Naive thymus-derived CD8-positive, alpha-beta T cell (primary cell): ENCODE data around the gene IPCEF1. TPM values are rescaled to one million over a fixed set of nuclear protein-coding genes. Genes with fewer than 3 reads are reported as not detected.
A peak's percentile ranks its signal among the peaks of the same experiment; 100 is the strongest.

Experiments
- ATAC-seq, 2 donors: fragments of 150-1000 bp; cut with Tn5 transposase in 1 of 2; sonication (Bioruptor Pico), chemical (Tn5 transposase) in 1 of 2; 1 replicate in 1 of 2; 2 replicates in 1 of 2; pipeline ENCODE4 v1.10.0; 2021; ENCODE audit warnings: mild to moderate bottlenecking in 2 of 2, moderate library complexity in 2 of 2
- POLR2A ChIA-PET: fragments of 350-600 bp; sonication (Branson Sonifier 250); formaldehyde crosslinking; loops from one replicate; lab custom pipeline; 2021; ENCODE audit warnings: antibody characterized with exemption; lab: Charles Lee
- DNase-seq, 10 donors: peaks; one replicate each; pipeline versions ENCODE4 v3.0.0 to v3.0.0-alpha.2; 2020 to 2022
- H3K27ac Mint-ChIP-seq, 10 donors: one replicate each; pipeline ENCODE4 v1.8.0; 2020 to 2022; ENCODE audit warnings: mild to moderate bottlenecking in 10 of 10, mixed read lengths in 10 of 10, moderate library complexity in 4 of 10, inconsistent platforms in 1 of 10
- H3K27me3 Mint-ChIP-seq, 5 donors: one replicate each; pipeline ENCODE4 v1.8.0; 2021 to 2022; ENCODE audit warnings: mixed read lengths in 5 of 5
- H3K36me3 Mint-ChIP-seq, 3 donors: one replicate each; pipeline ENCODE4 v1.8.0; 2020 to 2022; ENCODE audit warnings: mixed read lengths in 3 of 3, mild to moderate bottlenecking in 2 of 3, inconsistent platforms in 1 of 3
- H3K4me1 Mint-ChIP-seq, 4 donors: one replicate each; pipeline ENCODE4 v1.8.0; 2021 to 2022; ENCODE audit warnings: mixed read lengths in 4 of 4
- H3K4me3 Mint-ChIP-seq, 10 donors: one replicate each; pipeline ENCODE4 v1.8.0; 2020 to 2022; ENCODE audit warnings: mild to moderate bottlenecking in 10 of 10, mixed read lengths in 10 of 10, moderate library complexity in 6 of 10, inconsistent platforms in 1 of 10
- H3K9me3 Mint-ChIP-seq, 9 donors: one replicate each; pipeline ENCODE4 v1.8.0; 2020 to 2022; ENCODE audit warnings: mixed read lengths in 9 of 9, mild to moderate bottlenecking in 3 of 9, inconsistent platforms in 1 of 9, moderate library complexity in 1 of 9
- polyA plus RNA-seq, 3 donors: library from polyadenylated mRNA; unstranded; fragments of 300-500 nt; fragmentation: Illumina TruSeq; gene quantifications; one replicate each; pipeline ENCODE4 v1.2.3, GENCODE V29; 2021
- total RNA-seq, 8 experiments: library from RNA in 2 of 8; stranded (reverse) in 2 of 8; gene quantifications; one replicate each; pipeline ENCODE4 v1.2.3 and lab custom pipeline; 2021 to 2026

The IPCEF1 gene
- total and polyA plus RNA-seq, 5 experiments from 2014 or later = 80.9 to 102 (median 91.7) TPM

- H3K4me1 Mint-ChIP-seq = no peaks in the 10 kb centered on the region
- no peak overlapping the region for H3K4me3 Mint-ChIP-seq
- DNase-seq = no peak
- peak overlapping the region in 2 of 10 donors; percentile 9 to 61 for H3K27ac Mint-ChIP-seq
- H3K9me3 Mint-ChIP-seq = peaks cover 0 to 26% (median 4%) of the 10 kb centered on the region in 9 donors
- peaks cover 4 to 11% (median 11%) of the 10 kb centered on the region in 5 donors for H3K27me3 Mint-ChIP-seq
- POLR2A ChIA-PET = no interaction called here
- ATAC-seq = no peak
- H3K36me3 Mint-ChIP-seq = peaks cover 0 to 7% (median 2%) of the 10 kb centered on the region in 3 donors
Measured at GRCh38 chr6:154386848-154387717, 30.5 kb upstream of the IPCEF1 start.

GRCh38 chr6:154384191-154384590 is 27.6 kb upstream of the IPCEF1 start:
- no peak overlapping the region for H3K27ac Mint-ChIP-seq
- H3K9me3 Mint-ChIP-seq = peaks cover 0 to 16% (median 0%) of the 10 kb centered on the region in 9 donors
- POLR2A ChIA-PET = no interaction called here

GRCh38 chr6:154383273-154383672 is 26.7 kb upstream of the IPCEF1 start:
- no peak for DNase-seq
- peaks cover 0 to 7% (median 0%) of the 10 kb centered on the region in 3 donors for H3K36me3 Mint-ChIP-seq
- H3K27me3 Mint-ChIP-seq = peaks cover 0 to 10% (median 4%) of the 10 kb centered on the region in 5 donors
- H3K4me1 Mint-ChIP-seq = no peaks in the 10 kb centered on the region
- H3K4me3 Mint-ChIP-seq = no peak overlapping the region
- POLR2A ChIA-PET = no interaction called here
- no peak overlapping the region for H3K27ac Mint-ChIP-seq
- peaks cover 0 to 9% (median 0%) of the 10 kb centered on the region in 9 donors for H3K9me3 Mint-ChIP-seq
- ATAC-seq = no peak

More at GRCh38 chr6:154384191-154384590, 27.6 kb upstream of the IPCEF1 start:
- Mint-ChIP-seq H3K36me3 (peaks cover 0 to 7% (median 2%) of the 10 kb centered on the region in 3 donors), H3K4me1 (no peaks in the 10 kb centered on the region), H3K4me3 (no peak overlapping the region), H3K27me3 (peaks cover 4 to 10% (median 4%) of the 10 kb centered on the region in 5 donors)
- no peak for ATAC-seq
- DNase-seq = no peak

GRCh38 chr6:154382740-154383139 is 26.1 kb upstream of the IPCEF1 start:
- H3K4me3 Mint-ChIP-seq = no peak overlapping the region
- peaks cover 0 to 10% (median 4%) of the 10 kb centered on the region in 5 donors for H3K27me3 Mint-ChIP-seq

GRCh38 chr6:154381548-154381947 is 24.9 kb upstream of the IPCEF1 start:
- POLR2A ChIA-PET = no interaction called here
- H3K9me3 Mint-ChIP-seq = peaks cover 0 to 9% (median 0%) of the 10 kb centered on the region in 9 donors
- peaks cover 0 to 7% (median 0%) of the 10 kb centered on the region in 3 donors for H3K36me3 Mint-ChIP-seq
- peaks cover 0 to 10% (median 2%) of the 10 kb centered on the region in 5 donors for H3K27me3 Mint-ChIP-seq
- no peaks in the 10 kb centered on the region for H3K4me1 Mint-ChIP-seq
- ATAC-seq (no peak), DNase-seq (no peak)
- no peak overlapping the region for H3K4me3 Mint-ChIP-seq
- H3K27ac Mint-ChIP-seq = no peak overlapping the region

More at GRCh38 chr6:154382740-154383139, 26.1 kb upstream of the IPCEF1 start:
- Mint-ChIP-seq H3K27ac (no peak overlapping the region), H3K9me3 (peaks cover 0 to 9% (median 0%) of the 10 kb centered on the region in 9 donors), H3K4me1 (no peaks in the 10 kb centered on the region), H3K36me3 (peaks cover 0 to 7% (median 0%) of the 10 kb centered on the region in 3 donors)
- POLR2A ChIA-PET = no interaction called here
- DNase-seq (no peak), ATAC-seq (no peak)

GRCh38 chr6:154380741-154381140 is 24.1 kb upstream of the IPCEF1 start:
- peaks cover 0 to 7% (median 0%) of the 10 kb centered on the region in 3 donors for H3K36me3 Mint-ChIP-seq
- ATAC-seq (no peak), DNase-seq (no peak)
- peaks cover 0 to 9% (median 0%) of the 10 kb centered on the region in 9 donors for H3K9me3 Mint-ChIP-seq
- no peaks in the 10 kb centered on the region for H3K4me1 Mint-ChIP-seq
- POLR2A ChIA-PET = no interaction called here
- peaks cover 0 to 8% (median 0%) of the 10 kb centered on the region in 5 donors for H3K27me3 Mint-ChIP-seq
- no peak overlapping the region for H3K4me3 Mint-ChIP-seq
- no peak overlapping the region for H3K27ac Mint-ChIP-seq

- H3K4me1 Mint-ChIP-seq = no peaks in the 10 kb centered on the region
- no peak overlapping the region for H3K27ac Mint-ChIP-seq
- POLR2A ChIA-PET = no interaction called here
- DNase-seq = no peak
- H3K9me3 Mint-ChIP-seq = peaks cover 0 to 9% (median 0%) of the 10 kb centered on the region in 9 donors
- H3K36me3 Mint-ChIP-seq = peaks cover 0 to 7% (median 0%) of the 10 kb centered on the region in 3 donors
- no peak for ATAC-seq
- H3K4me3 Mint-ChIP-seq = no peak overlapping the region
- H3K27me3 Mint-ChIP-seq = no peaks in the 10 kb centered on the region
Measured at GRCh38 chr6:154379585-154379984, 23.0 kb upstream of the IPCEF1 start.

GRCh38 chr6:154378518-154378917 is 21.9 kb upstream of the IPCEF1 start:
- DNase-seq (no peak), ATAC-seq (no peak)
- Mint-ChIP-seq H3K4me1 (no peaks in the 10 kb centered on the region), H3K36me3 (peaks cover 0 to 7% (median 0%) of the 10 kb centered on the region in 3 donors), H3K9me3 (peaks cover 0 to 9% (median 0%) of the 10 kb centered on the region in 9 donors), H3K4me3 (no peak overlapping the region), H3K27ac (no peak overlapping the region), H3K27me3 (no peaks in the 10 kb centered on the region)
- POLR2A ChIA-PET = no interaction called here

GRCh38 chr6:154377726-154378125 is 21.1 kb upstream of the IPCEF1 start:
- Mint-ChIP-seq H3K27me3 (peaks cover 0 to 3% (median 0%) of the 10 kb centered on the region in 5 donors), H3K4me3 (no peak overlapping the region), H3K9me3 (peaks cover 0 to 2% (median 0%) of the 10 kb centered on the region in 9 donors), H3K27ac (no peak overlapping the region), H3K36me3 (peaks cover 0 to under 1% (median 0%) of the 10 kb centered on the region in 3 donors), H3K4me1 (no peaks in the 10 kb centered on the region)
- POLR2A ChIA-PET = no interaction called here
- ATAC-seq = no peak
- no peak for DNase-seq

- H3K27ac Mint-ChIP-seq = no peak overlapping the region
- ATAC-seq = no peak
- POLR2A ChIA-PET = no interaction called here
- H3K36me3 Mint-ChIP-seq = no peaks in the 10 kb centered on the region
- no peaks in the 10 kb centered on the region for H3K9me3 Mint-ChIP-seq
- H3K4me3 Mint-ChIP-seq = no peak overlapping the region
- H3K27me3 Mint-ChIP-seq = peaks cover 0 to 3% (median 0%) of the 10 kb centered on the region in 5 donors
- peaks cover 0 to 6% (median 2%) of the 10 kb centered on the region in 4 donors for H3K4me1 Mint-ChIP-seq
- no peak for DNase-seq
Measured at GRCh38 chr6:154373971-154374370, 17.4 kb upstream of the IPCEF1 start.

- Mint-ChIP-seq H3K4me1 (peaks cover 0 to 6% (median 2%) of the 10 kb centered on the region in 4 donors), H3K4me3 (no peak overlapping the region), H3K36me3 (no peaks in the 10 kb centered on the region), H3K27ac (peak overlapping the region in 1 of 10 donors; percentile 28), H3K27me3 (peaks cover 0 to 3% (median 0%) of the 10 kb centered on the region in 5 donors), H3K9me3 (no peaks in the 10 kb centered on the region)
- POLR2A ChIA-PET = no interaction called here
- no peak for DNase-seq
- ATAC-seq = no peak
Measured at GRCh38 chr6:154371281-154371680, 14.7 kb upstream of the IPCEF1 start.

- ATAC-seq (peak in 1 of 2 donors; percentile 41), DNase-seq (peak in 5 of 10 donors; percentile 4 to 23 (median 19))
- Mint-ChIP-seq H3K36me3 (no peaks in the 10 kb centered on the region), H3K27me3 (peaks cover 0 to 3% (median 0%) of the 10 kb centered on the region in 5 donors), H3K9me3 (no peaks in the 10 kb centered on the region), H3K4me3 (peak overlapping the region in 1 of 10 donors; percentile 11), H3K4me1 (peaks cover 0 to 6% (median 2%) of the 10 kb centered on the region in 4 donors), H3K27ac (peak overlapping the region in 1 of 10 donors; percentile 8)
- POLR2A ChIA-PET = no interaction called here
Measured at GRCh38 chr6:154370545-154370944, 13.9 kb upstream of the IPCEF1 start.
